DOHH2 (cell line): ENCODE data around the gene C1GALT1.
A peak's percentile ranks its signal among the peaks of the same experiment; 100 is the strongest.

Source experiments
- EZH2phosphoT487 ChIP-seq: fragments of 200-600 bp; sonication (generic); IDR thresholded peaks from 2 replicates; pipeline ENCODE4 v1.6.1; 2017; ENCODE audit warnings: borderline replicate concordance, mild to moderate bottlenecking, antibody characterized with exemption, low read length, moderate library complexity, mixed read lengths
- TF ChIP-seq, protein P1 (sequence below): fragments of 200-600 bp; sonication (generic); IDR thresholded peaks from one replicate; pipeline ENCODE4 v1.5.1; 2014; ENCODE audit warnings: antibody characterized with exemption, mild to moderate bottlenecking, low read depth, low read length; ENCODE audit not compliant: poor library complexity, severe bottlenecking

DNA sequence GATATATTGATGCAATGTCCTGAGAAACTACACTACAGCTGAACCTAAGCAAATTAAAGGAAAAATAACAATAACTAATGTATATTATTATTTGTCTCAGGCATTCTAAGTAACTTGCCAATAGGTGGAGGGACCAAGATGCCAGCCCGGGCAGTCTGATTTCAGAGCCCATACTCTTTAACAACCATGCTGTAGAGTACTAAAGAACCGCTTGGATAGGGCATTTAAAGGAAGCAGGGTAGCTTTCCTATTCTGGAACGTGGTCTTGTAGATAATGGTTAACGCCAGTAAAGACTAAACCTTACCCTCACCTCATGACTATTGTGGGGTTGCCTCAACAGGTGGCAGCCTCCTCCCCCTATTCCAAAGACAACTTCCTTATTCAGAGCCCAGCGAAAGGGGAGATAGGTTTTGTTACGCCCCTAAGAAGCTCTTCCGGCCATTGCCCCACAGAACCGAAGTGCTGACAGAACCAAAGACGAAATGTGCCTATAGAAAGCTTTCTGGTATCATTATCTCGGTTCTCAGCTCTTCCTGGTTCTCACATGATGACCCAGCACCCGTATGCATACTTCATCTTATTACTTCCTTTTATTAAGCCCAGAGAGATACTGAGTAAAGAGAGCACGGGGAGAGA is 707 bp upstream of the C1GALT1 start:
- TF ChIP-seq, protein P1, sequence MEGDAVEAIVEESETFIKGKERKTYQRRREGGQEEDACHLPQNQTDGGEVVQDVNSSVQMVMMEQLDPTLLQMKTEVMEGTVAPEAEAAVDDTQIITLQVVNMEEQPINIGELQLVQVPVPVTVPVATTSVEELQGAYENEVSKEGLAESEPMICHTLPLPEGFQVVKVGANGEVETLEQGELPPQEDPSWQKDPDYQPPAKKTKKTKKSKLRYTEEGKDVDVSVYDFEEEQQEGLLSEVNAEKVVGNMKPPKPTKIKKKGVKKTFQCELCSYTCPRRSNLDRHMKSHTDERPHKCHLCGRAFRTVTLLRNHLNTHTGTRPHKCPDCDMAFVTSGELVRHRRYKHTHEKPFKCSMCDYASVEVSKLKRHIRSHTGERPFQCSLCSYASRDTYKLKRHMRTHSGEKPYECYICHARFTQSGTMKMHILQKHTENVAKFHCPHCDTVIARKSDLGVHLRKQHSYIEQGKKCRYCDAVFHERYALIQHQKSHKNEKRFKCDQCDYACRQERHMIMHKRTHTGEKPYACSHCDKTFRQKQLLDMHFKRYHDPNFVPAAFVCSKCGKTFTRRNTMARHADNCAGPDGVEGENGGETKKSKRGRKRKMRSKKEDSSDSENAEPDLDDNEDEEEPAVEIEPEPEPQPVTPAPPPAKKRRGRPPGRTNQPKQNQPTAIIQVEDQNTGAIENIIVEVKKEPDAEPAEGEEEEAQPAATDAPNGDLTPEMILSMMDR, result peak; percentile 62
- no peak for TF ChIP-seq EZH2phosphoT487
